Measurements from ENCODE around the gene GLI3.

The GLI3 gene

DNA sequence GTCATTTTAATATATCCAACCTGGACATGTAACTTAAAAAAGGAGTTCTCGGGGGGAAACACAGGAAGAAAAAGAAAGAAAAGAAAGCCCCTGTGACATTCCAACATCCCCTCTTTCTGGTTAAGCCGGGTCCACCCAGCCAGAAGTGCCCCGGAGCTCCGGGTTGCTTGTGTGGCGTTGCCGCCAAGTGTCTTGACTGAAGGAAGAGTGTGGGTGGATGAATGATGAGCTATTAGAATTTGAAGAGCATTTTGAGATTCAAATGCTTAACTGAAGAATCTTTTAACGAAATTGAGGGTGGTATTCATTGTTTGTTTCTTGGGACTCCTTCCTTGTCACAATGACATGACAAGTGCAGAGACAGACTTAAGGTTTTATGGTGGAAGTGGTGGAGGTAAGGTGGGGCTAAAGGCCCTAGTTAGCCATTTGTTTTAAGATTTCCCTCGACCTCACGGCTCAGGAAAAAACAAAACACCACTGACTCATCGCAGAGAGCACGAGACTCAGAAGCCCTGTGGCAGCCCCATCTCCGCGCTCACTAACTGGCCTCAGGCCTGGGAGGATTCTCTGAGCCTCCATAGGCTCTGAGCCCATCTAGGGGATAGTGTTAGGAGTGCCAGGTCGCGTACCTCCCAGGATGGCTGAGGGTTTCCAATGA, 1.8 kb upstream of the GLI3 start:
- peak; percentile 72 for DNase-seq
- in situ Hi-C loops (cut with HindIII; ENCODE audit: low pct_ligation_motif_present, low pct_unique_long_range_greater_than_20kb, low sequenced_read_pairs): no loop called here

GRCh38 chr7:42237811-42238541, 967 bp upstream of the GLI3 start:
- in situ Hi-C loops (cut with HindIII; ENCODE audit: low pct_ligation_motif_present, low pct_unique_long_range_greater_than_20kb, low sequenced_read_pairs): no loop called here
- DNase-seq: peak; percentile 76

GRCh38 chr7:42236266-42236975, 588 bp downstream of the GLI3 start:
- in situ Hi-C loops (cut with HindIII; ENCODE audit: low pct_ligation_motif_present, low pct_unique_long_range_greater_than_20kb, low sequenced_read_pairs): no loop called here
- DNase-seq: peak; percentile 74

- in situ Hi-C loops (cut with HindIII; ENCODE audit: low pct_ligation_motif_present, low pct_unique_long_range_greater_than_20kb, low sequenced_read_pairs): no loop called here
- no peak for DNase-seq
Observed at GRCh38 chr7:42235741-42236161, 1.3 kb downstream of the GLI3 start.

- in situ Hi-C loops (cut with HindIII; ENCODE audit: low pct_ligation_motif_present, low pct_unique_long_range_greater_than_20kb, low sequenced_read_pairs): no loop called here
- DNase-seq: no peak
Observed at GRCh38 chr7:42234736-42235135, 2.3 kb downstream of the GLI3 start.

DNA sequence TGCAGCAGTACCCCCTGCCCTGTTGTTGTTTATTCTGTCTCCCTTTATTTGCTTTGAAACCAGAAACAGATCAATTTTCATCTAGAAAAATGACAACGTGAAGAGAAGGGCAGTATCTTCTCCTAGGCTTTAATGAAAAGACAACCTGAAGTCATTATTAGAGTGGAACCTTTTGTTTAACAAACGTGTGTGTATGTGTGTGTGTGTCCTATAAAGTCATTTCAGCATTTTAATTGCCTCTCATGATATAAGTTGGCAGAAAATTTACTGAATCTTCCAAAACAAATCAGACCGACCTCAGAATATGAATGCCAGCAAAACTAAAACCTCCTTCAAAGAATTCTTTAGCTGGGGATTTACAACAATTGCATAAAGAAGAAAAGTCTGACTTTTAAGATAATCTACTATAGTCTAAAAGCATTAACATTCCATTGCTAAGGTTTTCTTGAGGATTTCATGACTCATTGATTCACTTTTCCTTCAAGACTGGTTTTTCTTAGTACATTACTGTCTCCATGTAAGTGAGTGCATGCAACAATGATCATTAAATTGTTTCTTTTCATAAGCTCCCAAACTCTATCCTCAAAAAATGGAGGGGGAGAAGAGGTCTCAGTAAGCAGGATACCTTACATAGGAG, 3.2 kb downstream of the GLI3 start:
- DNase-seq: peak; percentile 47
- in situ Hi-C loops (cut with HindIII; ENCODE audit: low pct_ligation_motif_present, low pct_unique_long_range_greater_than_20kb, low sequenced_read_pairs): no loop called here

DNA sequence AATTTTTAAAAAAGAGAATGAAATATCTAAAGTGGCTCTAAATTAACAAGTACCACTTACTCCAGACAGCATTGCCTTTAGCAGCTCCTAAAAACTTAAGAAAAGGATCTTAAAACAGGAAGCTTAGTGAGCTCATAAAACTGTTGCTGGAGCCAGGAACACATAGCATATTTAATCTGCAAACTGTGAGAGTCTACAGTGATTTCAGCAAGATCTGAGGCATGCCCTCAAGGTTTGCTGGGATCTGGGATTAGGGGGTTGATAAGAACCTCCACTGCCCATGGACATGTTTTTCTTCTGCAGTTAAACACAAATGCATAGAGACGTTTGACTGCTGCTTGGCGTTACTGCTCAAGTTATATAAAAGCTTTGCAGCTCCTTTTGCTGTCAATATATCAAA, 3.8 kb downstream of the GLI3 start:
- no peak for DNase-seq
- in situ Hi-C loops (cut with HindIII; ENCODE audit: low pct_ligation_motif_present, low pct_unique_long_range_greater_than_20kb, low sequenced_read_pairs): no loop called here

GRCh38 chr7:42232275-42232674, 4.7 kb downstream of the GLI3 start:
- peak; percentile 76 for DNase-seq
- in situ Hi-C loops (cut with HindIII; ENCODE audit: low pct_ligation_motif_present, low pct_unique_long_range_greater_than_20kb, low sequenced_read_pairs): no loop called here

- DNase-seq: no peak
- in situ Hi-C loops (cut with HindIII; ENCODE audit: low pct_ligation_motif_present, low pct_unique_long_range_greater_than_20kb, low sequenced_read_pairs): no loop called here
Observed at GRCh38 chr7:42231043-42231787, 5.8 kb downstream of the GLI3 start.

GRCh38 chr7:42227936-42228591, 8.9 kb downstream of the GLI3 start:
- no peak for DNase-seq
- in situ Hi-C loops (cut with HindIII; ENCODE audit: low pct_ligation_motif_present, low pct_unique_long_range_greater_than_20kb, low sequenced_read_pairs): no loop called here

DNA sequence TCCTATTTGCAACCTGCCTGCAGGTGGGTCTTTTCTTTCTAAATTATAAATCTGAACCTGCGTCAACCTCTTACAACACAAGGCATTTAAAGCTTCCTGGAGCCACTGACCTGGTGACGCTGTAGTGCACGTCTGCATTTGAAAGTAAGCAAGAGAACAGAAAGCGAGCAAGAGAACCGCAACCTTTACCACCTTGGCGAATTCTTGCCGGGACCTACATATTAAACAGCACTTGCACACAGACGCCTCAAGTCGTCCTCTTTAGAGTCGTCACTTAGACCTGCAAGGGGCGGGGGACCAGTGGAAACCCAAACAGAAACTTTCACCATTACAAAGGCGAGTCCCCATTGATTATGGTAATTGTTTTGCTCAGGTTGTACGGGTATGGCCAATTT, 9.5 kb downstream of the GLI3 start:
- DNase-seq: no peak
- in situ Hi-C loops (cut with HindIII; ENCODE audit: low pct_ligation_motif_present, low pct_unique_long_range_greater_than_20kb, low sequenced_read_pairs): no loop called here

GRCh38 chr7:42227021-42227420, 10.0 kb downstream of the GLI3 start:
- in situ Hi-C loops (cut with HindIII; ENCODE audit: low pct_ligation_motif_present, low pct_unique_long_range_greater_than_20kb, low sequenced_read_pairs): no loop called here
- DNase-seq: no peak

GRCh38 chr7:42226354-42226941, 10.6 kb downstream of the GLI3 start:
- in situ Hi-C loops (cut with HindIII; ENCODE audit: low pct_ligation_motif_present, low pct_unique_long_range_greater_than_20kb, low sequenced_read_pairs): no loop called here
- DNase-seq: no peak

GRCh38 chr7:42224391-42225003, 12.5 kb downstream of the GLI3 start:
- DNase-seq: no peak

GRCh38 chr7:42222891-42223290, 14.1 kb downstream of the GLI3 start:
- no peak for DNase-seq
- in situ Hi-C loops (cut with HindIII; ENCODE audit: low pct_ligation_motif_present, low pct_unique_long_range_greater_than_20kb, low sequenced_read_pairs): no loop called here

More at GRCh38 chr7:42224391-42225003, 12.5 kb downstream of the GLI3 start:
- in situ Hi-C loops (cut with HindIII; ENCODE audit: low pct_ligation_motif_present, low pct_unique_long_range_greater_than_20kb, low sequenced_read_pairs): no loop called here

- no peak for DNase-seq
- in situ Hi-C loops (cut with HindIII; ENCODE audit: low pct_ligation_motif_present, low pct_unique_long_range_greater_than_20kb, low sequenced_read_pairs): no loop called here
Observed at GRCh38 chr7:42222125-42222524, 14.9 kb downstream of the GLI3 start.

DNA sequence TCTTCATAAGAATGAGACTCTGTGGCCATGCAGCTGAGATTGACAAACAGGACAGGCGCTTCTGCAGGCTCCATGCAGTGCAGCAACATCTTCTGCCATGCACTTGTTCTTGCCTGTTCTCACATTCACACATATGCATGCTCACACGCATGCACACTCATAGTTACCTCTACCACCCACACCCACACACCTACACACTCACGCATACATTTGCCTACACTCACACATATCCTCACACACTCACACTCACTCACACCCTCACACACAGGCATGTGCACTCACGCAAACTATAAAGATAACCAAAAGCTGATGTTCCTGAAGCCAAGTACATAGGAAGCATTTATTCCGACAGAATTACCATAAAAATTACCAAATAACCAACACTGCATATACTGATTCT, 15.7 kb downstream of the GLI3 start:
- no peak for DNase-seq
- in situ Hi-C loops (cut with HindIII; ENCODE audit: low pct_ligation_motif_present, low pct_unique_long_range_greater_than_20kb, low sequenced_read_pairs): no loop called here
